HG03280 (cell line): ENCODE measurements around the gene RIPK1.

Experiments used
- ATAC-seq: cut with Tn5 transposase; IDR thresholded peaks from one replicate; pipeline ENCODE4 v1.9.1; 2021; ENCODE audit warnings: mild to moderate bottlenecking, moderate library complexity; ENCODE audit not compliant: unreplicated experiment

RIPK1 gene

DNA sequence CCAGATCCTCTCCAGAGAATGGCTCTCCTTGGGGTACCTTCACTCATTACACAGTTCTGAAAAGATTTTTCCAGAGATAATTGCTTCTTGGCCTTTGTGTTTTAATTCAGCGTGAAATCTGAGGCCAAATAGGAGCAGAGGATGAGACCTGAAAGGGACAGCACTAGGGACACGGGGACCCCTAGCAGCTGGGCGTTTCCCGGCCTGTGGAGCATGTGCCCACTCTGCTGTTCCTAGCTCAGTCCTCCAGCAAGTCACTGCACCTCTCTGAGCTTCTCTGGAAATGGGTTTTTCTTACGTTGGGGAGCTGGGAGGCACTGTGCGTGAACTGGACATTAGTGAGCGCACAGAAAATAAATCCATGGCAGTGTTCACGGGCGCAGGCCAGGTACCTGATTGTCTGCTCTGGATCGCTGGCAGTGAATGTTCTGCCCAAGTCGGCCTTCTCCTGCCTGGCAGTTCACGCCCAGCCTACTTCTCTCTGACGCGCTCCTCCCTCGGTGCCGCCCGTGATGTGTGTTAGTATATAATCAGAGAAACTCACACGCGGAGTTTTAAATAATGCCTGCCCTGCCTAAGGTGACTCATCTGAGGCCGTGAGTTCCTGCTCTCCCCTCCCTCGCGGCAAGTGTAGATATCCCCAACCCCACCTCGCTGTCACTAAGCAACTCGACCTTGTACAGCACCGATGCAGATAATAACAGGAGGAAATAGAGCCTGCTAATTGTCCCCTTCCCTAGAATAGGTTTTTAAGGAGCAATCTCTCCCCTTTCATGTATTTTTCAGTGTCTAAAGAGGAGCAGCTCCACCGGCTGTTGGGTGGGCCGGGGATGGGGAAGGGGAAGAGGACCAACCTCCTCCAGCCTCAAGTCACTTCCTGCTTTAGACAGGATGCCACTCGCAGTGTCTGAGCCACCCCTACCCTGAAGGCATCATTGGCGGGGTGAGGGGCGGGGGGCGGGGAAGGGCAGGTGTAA is 91.8 kb downstream of the RIPK1 start:
- ATAC-seq = no peak

DNA sequence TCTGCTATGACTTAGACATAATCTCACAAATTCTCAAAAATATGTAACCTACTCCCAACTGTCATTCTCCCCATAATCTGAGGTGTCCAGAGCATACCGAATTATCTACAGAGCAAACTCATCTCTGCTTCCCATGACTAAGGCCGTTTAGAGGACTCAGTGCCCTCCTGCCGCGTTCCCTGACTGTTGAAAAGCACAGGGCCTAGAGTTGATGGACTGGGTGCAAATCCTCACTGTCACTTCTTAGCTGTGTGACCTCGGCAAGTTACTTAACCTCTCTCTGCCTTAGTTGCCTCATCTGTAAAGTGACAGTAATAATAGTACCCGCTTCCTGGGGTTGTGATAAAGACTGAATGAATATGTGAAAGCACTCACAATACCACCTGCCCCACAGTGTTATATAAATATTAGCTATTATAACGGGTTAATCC is 93.8 kb downstream of the RIPK1 start:
- no peak for ATAC-seq

DNA sequence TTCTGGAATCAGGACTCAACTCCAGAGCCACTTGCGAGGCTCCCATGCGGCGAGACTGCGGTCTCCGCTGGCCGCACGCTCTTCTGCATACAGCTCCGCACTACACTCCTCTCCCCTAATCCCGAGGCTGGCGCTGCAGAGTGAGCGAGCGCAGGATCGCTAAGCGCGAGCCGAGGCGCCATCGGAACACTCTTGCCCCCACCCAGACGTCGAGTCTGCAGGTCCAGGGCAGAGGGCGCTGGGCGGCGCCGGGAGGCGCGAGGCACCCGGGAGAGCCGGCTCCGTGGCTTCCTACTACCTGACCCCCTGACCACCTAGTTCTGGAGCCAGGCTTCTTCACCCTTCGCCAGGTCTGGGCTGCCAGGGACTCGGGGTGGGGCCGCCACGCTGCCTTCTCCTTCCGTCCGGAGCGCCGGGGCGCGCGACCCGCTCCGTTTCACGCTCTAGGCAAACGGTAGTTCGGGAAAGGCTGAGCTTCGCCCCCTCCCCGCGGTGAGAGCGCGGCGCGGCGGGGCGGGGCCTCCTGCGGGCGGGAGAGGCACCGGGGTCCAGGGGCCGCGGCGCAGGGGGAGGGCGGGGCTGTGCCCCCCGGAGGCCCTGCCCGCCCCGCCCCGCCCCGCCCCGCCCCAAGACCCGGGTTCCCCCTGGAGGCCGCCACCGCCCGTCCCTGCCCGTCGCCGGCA is 94.4 kb downstream of the RIPK1 start:
- peak; percentile 50 for ATAC-seq

DNA sequence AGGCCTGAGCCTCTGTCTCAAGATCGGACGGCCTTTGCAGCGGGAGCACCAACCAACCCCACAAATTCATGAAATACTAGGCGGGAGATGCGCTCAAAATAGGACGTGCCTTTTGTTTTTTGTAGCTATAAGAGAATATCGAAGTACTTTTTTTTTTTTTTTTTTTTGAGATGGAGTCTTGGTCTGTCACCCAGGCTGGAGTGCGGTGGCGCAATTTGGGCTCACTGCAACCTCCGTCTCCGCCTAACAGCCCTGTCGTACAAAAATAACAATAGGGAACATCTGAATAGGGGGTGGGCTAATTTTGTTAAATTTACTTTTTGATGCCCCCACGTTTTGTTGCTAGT is 94.9 kb downstream of the RIPK1 start:
- ATAC-seq = no peak

DNA sequence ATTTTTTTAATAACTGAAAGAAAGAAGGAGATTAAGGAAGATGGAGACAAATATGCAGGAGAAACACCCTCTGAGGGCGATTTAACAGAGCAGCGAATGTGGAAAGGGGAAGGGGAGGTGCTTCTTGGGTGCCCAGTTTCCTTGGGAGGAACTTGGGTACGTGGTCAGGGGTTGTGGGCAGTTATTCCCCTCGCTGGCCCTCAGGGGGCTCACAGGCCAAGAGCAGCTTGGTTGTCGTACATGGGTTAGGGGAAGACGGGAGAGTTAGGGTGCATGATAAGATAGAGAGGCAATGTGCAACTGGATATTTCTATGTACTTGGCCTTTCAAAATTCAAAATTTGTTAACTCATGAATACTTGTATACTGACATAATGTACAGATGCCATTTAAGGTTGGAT is 96.1 kb downstream of the RIPK1 start:
- ATAC-seq = no peak
